ENCODE data around the gene TEX264.

- TF ChIP-seq CTCF (IDR thresholded peaks at IDR 0.05) (no peak), POLR2A (IDR thresholded peaks at IDR 0.05) (no peak)
Observed at GRCh38 chr3:51668756-51669155, 2.3 kb upstream of the TEX264 start.
